ENCODE data around the gene DYNC1H1. TPM values are rescaled to one million over a fixed set of nuclear protein-coding genes. Genes with fewer than 3 reads are reported as not detected.
A peak's percentile ranks its signal among the peaks of the same experiment; 100 is the strongest.

The DYNC1H1 gene
- total RNA-seq, 1 donor from 2014 or later = 662 TPM

- Mint-ChIP-seq H3K4me3 (ENCODE audit: unreplicated experiment) (no peak overlapping the region), H3K9me3 (ENCODE audit: unreplicated experiment) (no peaks in the 10 kb centered on the region), H3K36me3 (ENCODE audit: low read depth, unreplicated experiment) (peaks cover 23% of the 10 kb centered on the region), H3K27me3 (ENCODE audit: unreplicated experiment) (peaks cover 1% of the 10 kb centered on the region), H3K27ac (ENCODE audit: unreplicated experiment) (no peak overlapping the region), H3K4me1 (ENCODE audit: unreplicated experiment) (peaks cover 20% of the 10 kb centered on the region)
- DNase-seq (ENCODE audit: low spot score) = no peak
- no peak for TF ChIP-seq CTCF (IDR thresholded peaks at IDR 0.05; ENCODE audit: unreplicated experiment)
These were observed 10.9 kb downstream of the DYNC1H1 start for GRCh38 chr14:101975231-101975630.

GRCh38 chr14:101977311-101978071 is 13.1 kb downstream of the DYNC1H1 start:
- Mint-ChIP-seq H3K4me1 (ENCODE audit: unreplicated experiment) (peaks cover 16% of the 10 kb centered on the region), H3K27me3 (ENCODE audit: unreplicated experiment) (peaks cover 1% of the 10 kb centered on the region), H3K36me3 (ENCODE audit: low read depth, unreplicated experiment) (peaks cover 24% of the 10 kb centered on the region), H3K9me3 (ENCODE audit: unreplicated experiment) (no peaks in the 10 kb centered on the region), H3K27ac (ENCODE audit: unreplicated experiment) (peak overlapping the region; percentile 72), H3K4me3 (ENCODE audit: unreplicated experiment) (no peak overlapping the region)
- TF ChIP-seq CTCF (IDR thresholded peaks at IDR 0.05; ENCODE audit: unreplicated experiment) = no peak
- DNase-seq (ENCODE audit: low spot score) = no peak

- no peak for TF ChIP-seq CTCF (IDR thresholded peaks at IDR 0.05; ENCODE audit: unreplicated experiment)
- peaks cover 1% of the 10 kb centered on the region for H3K27me3 Mint-ChIP-seq (ENCODE audit: unreplicated experiment)
- peaks cover 37% of the 10 kb centered on the region for H3K36me3 Mint-ChIP-seq (ENCODE audit: low read depth, unreplicated experiment)
- no peak for DNase-seq (ENCODE audit: low spot score)
- H3K4me3 Mint-ChIP-seq (ENCODE audit: unreplicated experiment) = no peak overlapping the region
- peaks cover 14% of the 10 kb centered on the region for H3K4me1 Mint-ChIP-seq (ENCODE audit: unreplicated experiment)
- no peaks in the 10 kb centered on the region for H3K9me3 Mint-ChIP-seq (ENCODE audit: unreplicated experiment)
- H3K27ac Mint-ChIP-seq (ENCODE audit: unreplicated experiment) = no peak overlapping the region
These were observed 15.3 kb downstream of the DYNC1H1 start for GRCh38 chr14:101979666-101980065.

GRCh38 chr14:101980251-101980650 is 15.9 kb downstream of the DYNC1H1 start:
- DNase-seq (ENCODE audit: low spot score) = no peak
- H3K27ac Mint-ChIP-seq (ENCODE audit: unreplicated experiment) = no peak overlapping the region
- peak overlapping the region; percentile 22 for H3K4me3 Mint-ChIP-seq (ENCODE audit: unreplicated experiment)
- peaks cover 14% of the 10 kb centered on the region for H3K4me1 Mint-ChIP-seq (ENCODE audit: unreplicated experiment)
- no peak for TF ChIP-seq CTCF (IDR thresholded peaks at IDR 0.05; ENCODE audit: unreplicated experiment)
- H3K36me3 Mint-ChIP-seq (ENCODE audit: low read depth, unreplicated experiment) = peaks cover 40% of the 10 kb centered on the region
- no peaks in the 10 kb centered on the region for H3K9me3 Mint-ChIP-seq (ENCODE audit: unreplicated experiment)
- peaks cover 1% of the 10 kb centered on the region for H3K27me3 Mint-ChIP-seq (ENCODE audit: unreplicated experiment)

GRCh38 chr14:101980700-101981099 is 16.3 kb downstream of the DYNC1H1 start:
- peaks cover 1% of the 10 kb centered on the region for H3K27me3 Mint-ChIP-seq (ENCODE audit: unreplicated experiment)
- H3K9me3 Mint-ChIP-seq (ENCODE audit: unreplicated experiment) = no peaks in the 10 kb centered on the region
- H3K27ac Mint-ChIP-seq (ENCODE audit: unreplicated experiment) = no peak overlapping the region
- TF ChIP-seq CTCF (IDR thresholded peaks at IDR 0.05; ENCODE audit: unreplicated experiment) = no peak
- peaks cover 14% of the 10 kb centered on the region for H3K4me1 Mint-ChIP-seq (ENCODE audit: unreplicated experiment)
- H3K36me3 Mint-ChIP-seq (ENCODE audit: low read depth, unreplicated experiment) = peaks cover 43% of the 10 kb centered on the region
- H3K4me3 Mint-ChIP-seq (ENCODE audit: unreplicated experiment) = peak overlapping the region; percentile 22
- DNase-seq (ENCODE audit: low spot score) = no peak

Measured in endothelial cell (in vitro differentiated cells).